Raji (cell line): ENCODE results near the gene CDK15.

Source experiments
- POLR2A ChIP-seq: IDR thresholded peaks from 2 replicates; pipeline ENCODE4 v1.6.1; 2011; ENCODE audit warnings: low read depth, low read length, control low read depth; ENCODE audit not compliant: insufficient read depth

The CDK15 gene

DNA sequence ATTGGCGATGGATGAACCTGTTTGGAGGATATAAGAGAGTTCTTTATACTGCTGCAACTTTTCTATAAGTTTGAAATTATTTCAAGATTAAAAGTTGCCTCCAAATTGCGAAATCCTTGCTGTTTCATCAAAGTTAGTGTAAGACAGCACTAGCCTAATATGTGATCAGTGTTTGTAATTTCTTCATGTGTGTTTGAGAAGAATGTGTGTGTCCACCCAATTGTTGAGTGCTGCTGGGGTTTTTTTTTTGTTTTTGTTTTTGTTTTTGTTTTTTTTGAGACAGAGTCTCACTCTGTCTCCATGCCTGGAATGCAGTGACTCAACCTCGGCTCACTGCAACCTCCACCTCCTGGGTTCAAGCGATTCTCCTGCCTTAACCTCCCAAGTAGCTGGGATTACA lies 33.4 kb downstream of the CDK15 start:
- TF ChIP-seq POLR2A, result no peak

DNA sequence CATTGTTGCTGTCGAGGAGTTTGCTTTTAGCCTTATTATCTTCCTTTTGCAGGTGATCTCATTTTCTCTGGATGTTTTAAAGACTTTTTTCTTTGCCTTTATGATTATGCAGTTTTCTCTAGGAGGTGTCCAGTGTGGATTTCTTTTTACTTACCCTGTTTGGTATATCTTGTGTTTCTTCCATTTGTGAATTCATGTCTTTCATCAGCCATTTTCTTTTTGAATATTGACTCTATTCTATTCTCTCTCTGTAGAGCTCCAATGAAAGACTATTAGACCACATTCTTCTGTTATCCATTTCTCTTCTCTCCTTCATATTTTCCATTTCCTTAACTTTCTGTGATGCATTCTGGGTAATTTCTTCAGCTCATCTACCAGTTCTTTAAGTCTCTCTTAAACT lies 34.4 kb downstream of the CDK15 start:
- no peak for TF ChIP-seq POLR2A

DNA sequence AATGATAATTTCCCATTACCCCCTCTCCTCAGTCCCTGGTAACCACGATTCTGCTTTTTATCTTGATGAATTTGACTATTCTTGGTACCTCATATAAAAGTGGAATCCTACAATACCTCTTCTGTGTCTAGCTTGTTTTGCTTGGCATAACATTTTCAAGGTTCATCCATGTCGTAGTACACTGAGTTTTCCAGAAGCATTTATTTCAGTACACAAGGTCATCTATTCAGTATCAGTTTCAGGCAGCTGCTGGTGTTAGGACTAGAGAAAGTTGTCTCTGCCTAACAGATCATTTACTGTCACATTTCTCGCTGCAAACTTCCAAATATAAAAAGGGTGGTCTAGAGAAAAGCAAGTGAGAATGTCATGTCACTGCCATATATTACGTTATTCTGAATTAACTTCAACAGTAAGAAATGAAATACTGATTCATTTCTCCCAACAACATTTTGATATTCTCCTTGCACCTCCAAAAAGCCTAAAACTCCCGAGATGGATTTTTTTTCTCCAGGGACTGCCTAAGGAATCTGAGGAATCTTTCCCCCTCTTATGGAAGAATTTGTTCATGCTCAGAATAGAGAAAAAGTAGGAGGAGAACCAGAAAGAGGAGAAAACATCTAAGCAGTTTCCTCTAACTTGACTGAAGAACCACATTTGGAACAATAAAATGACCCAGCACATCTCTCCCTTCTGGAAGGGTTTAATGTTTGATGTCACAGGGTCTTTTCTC lies 36.0 kb downstream of the CDK15 start:
- TF ChIP-seq POLR2A, result no peak

DNA sequence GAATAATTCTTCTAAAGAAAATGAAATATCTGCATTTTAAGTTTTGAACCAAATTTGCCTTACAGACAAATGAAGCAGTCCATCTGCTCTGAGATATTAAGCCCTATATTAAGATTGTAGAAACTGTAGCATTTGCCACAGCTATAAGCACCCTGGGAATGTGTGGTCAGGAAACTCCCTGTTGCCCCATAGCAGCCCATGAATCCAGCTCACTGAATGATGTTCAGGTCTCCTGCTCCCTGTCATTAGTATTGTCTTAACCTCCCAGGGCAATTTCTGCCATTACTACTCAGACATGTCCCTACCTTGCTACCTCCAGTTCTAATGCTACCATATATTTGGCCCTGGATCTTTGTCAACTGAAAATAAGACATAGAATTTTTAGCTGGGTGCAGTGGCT lies 41.1 kb downstream of the CDK15 start:
- no peak for TF ChIP-seq POLR2A

DNA sequence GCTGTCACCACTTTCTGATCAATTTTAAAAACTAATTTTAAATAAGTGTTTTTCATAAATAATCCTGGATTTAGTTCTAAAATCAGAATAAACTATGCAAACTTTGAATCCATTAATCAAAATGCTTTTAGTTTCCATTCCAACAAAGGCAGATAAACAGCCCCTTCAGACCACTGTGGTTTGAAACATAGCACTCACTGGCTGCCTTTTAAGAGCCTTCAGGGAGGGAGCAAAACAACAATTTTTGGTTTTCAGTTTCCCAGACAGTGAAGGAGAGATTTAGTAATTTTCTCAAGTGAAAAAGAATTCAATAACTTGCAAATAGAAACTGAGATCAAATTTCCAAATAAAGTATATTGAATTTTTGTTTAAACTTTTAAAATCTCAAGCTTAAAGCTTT lies 46.1 kb downstream of the CDK15 start:
- TF ChIP-seq POLR2A, result no peak

DNA sequence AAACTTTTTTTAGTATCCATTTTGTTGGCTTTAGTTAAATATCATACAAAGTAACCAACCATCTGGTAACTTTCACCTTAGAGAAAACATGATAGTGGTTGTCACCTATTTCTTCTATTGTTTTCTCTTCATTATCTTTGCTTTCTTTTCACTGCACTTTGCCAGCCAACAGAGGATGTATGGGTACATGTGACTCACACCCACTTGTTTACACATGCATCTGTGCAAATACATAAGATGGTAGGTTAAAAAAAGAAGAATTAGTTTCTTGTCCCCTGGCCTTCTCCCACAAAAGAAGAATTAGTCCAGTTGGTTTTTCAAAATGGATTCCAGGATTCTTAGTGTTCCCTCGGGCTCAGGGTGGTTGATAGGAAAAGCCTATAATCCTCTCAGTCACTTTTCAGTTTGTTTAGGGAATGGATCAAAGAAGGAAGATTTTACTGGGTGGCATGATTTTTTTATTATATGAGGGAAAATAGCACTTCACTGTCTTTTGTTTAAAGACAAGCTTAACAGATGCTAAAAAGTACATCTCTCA lies 46.6 kb downstream of the CDK15 start:
- TF ChIP-seq POLR2A, result no peak

DNA sequence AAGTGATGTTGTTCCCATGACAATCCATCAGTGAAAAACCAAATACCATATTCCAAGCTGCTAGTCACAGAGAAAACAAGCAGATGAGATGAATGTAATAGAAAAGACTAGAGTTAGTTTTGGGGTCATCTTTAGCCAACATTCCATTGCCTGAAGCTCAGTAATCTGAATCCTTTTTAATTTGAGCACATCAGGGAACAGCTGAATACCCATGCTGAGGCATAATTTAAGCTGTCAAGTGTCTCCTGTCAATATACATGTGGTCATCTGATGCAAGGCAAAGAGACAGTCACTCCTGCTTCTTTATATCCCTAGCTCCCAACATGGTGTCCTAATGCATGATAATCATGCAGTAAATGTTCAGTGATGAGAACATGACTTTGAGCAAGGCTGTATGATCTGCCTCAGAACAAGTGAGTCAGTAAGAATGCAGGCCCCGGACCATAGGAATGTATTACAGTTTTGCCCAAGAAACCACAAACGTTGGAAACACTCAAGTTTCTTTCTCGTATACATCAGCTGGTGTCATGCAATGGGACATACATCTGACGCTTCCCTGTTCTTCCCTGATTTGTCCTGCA lies 48.0 kb downstream of the CDK15 start:
- TF ChIP-seq POLR2A, result no peak

DNA sequence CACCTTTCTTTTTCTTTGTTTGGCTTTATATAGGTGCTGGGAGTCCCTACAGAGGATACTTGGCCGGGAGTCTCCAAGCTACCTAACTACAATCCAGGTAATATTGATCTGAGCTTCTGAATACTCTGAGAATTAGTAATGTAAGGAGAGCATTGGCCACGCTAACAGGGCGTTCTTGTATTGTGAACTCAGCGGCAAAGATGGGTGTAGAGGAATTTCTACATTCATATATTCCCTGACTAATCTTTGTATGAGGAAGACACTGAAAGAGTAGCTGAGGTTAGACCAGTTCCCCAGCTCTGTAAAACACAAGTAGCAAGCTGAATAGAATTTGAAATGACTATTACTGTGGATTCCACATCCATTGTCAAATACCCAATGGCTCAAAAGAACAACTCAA lies 48.5 kb downstream of the CDK15 start:
- no peak for TF ChIP-seq POLR2A

DNA sequence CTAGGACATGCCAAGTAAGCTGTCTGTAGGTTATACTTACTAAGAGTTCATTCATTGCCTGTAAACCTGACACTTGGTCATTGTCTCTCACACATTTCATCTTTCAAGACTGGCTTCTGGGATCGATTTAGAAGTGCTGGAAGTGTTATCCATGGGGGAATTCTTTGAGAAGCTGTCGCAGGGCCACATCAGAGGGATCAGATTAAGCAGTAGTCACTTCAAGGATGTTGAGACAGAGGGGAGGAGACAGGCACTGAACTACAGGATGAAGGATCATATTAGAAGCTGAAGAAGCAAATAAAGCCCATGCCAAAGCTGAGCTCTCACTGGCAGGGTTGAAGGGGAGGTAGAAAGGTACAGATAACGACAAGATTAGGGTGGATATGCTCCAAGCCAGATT lies 49.0 kb downstream of the CDK15 start:
- no peak for TF ChIP-seq POLR2A

DNA sequence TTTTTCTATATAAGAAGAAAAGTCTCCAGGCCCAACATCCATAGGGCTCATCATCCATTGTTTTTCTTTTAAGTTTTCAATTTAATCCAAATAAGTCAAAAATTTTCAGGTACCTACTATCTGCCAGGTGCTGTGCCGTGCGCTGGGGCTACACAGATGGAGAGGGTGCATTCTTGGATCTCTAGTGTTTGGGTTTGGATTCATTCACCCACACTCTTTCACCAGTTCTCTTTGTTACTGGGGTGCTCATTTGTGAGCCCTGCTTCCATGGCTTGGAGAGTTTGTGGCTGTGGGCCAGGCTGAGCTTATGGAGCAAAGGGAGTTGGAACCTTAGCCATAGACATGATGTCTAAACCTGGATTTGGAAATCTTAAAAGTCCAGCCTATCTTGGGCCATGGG lies 51.0 kb downstream of the CDK15 start:
- no peak for TF ChIP-seq POLR2A

DNA sequence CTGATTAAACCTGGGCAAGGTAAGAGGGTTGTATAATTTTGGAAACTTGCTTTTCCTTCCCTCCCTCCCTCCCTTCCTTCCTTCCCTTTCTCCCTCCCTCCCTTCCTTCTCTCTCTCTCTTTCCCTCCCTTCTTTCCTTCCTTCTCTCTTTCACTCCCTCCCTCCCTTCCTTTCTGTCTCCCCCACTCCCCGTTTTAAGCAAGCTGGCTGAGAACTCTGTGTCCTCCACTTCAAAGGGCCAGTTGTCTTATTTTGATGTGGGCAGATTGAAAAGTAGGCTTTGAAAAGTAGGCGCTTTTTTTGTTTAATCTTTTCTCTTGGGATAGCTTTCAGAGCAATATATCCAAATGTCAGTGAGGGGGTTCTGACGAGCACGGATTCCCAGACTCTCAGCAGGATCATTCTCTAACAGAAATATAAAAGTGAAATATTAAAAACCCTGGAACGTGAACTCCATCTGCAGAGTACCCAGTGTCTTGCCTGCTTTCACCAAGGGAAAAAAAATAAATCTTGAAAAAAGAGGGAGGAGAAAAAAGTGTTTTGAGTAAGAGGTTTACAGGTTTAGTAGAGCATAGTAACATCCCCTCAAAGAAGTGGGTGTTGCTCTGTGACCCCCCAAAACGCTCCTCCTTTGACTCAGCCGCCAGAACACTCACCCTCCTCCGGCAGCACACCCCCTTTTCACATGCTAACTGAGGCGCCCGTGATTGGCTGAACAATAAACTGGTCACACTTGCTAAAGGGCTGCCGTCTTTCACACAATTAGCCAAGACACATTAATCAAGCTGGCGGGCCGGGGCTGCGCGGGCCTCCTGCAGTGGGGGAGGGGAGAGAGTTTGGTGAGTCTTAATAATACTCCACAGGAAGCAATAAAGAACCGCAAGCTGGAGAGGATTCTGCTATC lies 52.2 kb downstream of the CDK15 start:
- TF ChIP-seq POLR2A, result no peak

DNA sequence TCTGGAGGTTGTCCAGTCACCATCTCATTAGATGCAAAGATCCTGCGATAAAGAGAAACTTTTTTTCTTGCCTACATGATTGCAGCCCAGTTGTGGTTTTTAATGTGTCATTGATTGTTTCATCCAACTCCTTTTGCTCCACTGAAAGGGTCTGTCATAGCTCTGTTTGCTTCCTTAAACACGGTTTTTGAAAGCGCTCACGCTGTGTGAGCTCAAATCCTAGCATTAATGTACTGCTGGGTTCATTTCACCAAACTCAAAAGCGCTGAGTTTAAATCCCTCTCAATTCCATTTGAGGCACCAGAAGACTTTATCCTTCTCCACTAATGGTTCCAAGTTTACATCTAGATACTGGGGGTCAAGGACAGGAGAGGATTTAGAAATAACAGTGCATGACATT lies 53.6 kb downstream of the CDK15 start:
- no peak for TF ChIP-seq POLR2A

DNA sequence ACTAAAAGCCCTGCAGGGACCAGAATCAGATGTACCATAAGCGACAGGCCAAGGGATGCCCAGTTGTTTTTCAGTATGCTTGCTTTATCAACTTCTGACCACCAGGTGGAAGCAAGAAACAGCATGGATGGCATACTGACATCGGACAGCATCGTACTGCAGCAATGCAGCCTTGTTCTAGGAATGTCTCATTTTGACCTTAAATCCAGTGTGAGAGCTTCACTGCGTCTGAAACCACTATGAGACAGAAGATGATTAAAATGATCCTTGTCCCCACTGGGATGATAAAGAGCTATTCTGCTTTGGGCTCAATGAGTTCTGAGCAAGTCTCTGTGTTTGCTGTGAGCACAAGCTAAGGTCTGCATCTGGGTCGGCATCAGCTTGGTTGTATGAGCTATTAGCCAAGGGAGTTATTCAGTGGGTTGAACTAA lies 54.3 kb downstream of the CDK15 start:
- TF ChIP-seq POLR2A, result no peak

DNA sequence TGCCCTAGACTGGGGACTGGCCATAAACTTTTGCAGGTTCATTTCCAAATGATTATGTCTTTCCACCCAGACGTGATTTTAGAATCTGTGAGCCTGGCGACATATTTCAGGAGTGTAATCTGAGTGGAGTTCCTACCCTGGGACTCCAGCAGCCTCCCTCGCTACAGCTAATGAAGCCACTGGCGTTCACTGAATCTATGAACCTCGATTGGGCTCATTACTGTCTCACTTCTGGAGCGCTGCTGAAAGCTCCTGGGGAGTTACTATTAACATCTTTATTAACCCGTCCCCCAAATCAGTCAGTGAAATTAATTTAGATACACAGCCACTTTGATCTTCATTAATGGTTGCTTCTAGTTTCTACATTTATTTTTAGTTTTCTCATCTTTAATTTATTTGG lies 56.5 kb downstream of the CDK15 start:
- TF ChIP-seq POLR2A, result no peak

DNA sequence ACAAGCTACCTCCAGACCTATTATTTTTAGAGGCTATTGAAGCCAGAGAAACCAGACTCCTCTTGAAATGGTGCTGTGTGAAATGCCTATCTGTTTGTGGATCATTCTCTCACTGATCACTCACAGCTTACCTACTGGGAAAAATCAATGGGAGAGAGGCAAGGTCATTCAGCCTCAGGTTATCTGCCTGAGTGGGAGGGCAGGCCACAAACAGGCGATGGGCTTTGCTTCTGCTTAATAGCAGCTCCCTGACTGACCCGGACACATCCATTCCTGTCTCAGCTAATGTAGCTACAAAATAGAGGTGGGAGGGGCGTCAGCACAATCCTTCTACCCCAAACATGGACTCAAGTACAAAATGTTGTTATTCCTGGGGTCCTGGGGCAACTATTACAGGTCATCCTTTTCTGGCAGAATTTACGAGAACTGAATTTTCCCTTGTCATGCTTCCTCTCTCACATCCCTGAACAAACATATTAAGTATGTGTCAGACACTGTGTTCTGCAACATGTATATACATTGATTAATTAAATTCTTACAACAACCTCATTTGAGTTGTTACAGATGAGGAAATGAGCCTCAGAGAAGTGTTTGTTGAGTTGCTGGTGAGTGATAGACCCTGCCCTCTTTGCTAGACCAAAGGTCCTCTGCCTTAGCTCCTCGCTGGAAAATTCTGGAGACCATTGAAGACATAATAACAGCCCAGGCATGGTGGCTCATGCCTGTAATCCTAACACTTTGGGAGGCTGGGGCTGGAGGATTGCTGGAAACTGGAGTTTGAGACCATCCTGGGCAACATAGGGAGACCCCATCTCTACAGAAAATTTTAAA lies 60.5 kb downstream of the CDK15 start:
- TF ChIP-seq POLR2A, result no peak
